Epithelial cell of esophagus (primary cell): ENCODE measurements around the gene EPB41.
A peak's percentile ranks its signal among the peaks of the same experiment; 100 is the strongest.

Experiments
- DNase-seq: peaks from one replicate; pipeline ENCODE4 v3.0.0; 2010; ENCODE audit warnings: low read depth
- H3K4me3 ChIP-seq: 2 replicates; pipeline ENCODE4 v1.5.1; 2011; ENCODE audit warnings: mild to moderate bottlenecking, low read length, control low read depth
- CTCF ChIP-seq: IDR thresholded peaks from 2 replicates; pipeline ENCODE4 v1.5.1; 2011; ENCODE audit warnings: low read depth, mild to moderate bottlenecking, low read length, control low read depth, inconsistent platforms; ENCODE audit not compliant: insufficient read depth; ENCODE audit errors: missing control alignments

The EPB41 gene

GRCh38 chr1:28890836-28891235 is 23.5 kb upstream of the EPB41 start:
- H3K4me3 ChIP-seq: no peak overlapping the region
- TF ChIP-seq CTCF: no peak
- no peak for DNase-seq

- no peak overlapping the region for H3K4me3 ChIP-seq
- DNase-seq: no peak
- TF ChIP-seq CTCF: no peak
Observed at GRCh38 chr1:28891256-28891655, 23.1 kb upstream of the EPB41 start.

- TF ChIP-seq CTCF: peak; percentile 38
- DNase-seq: peak; percentile 27
- no peak overlapping the region for H3K4me3 ChIP-seq
Observed at GRCh38 chr1:28893403-28894102, 20.8 kb upstream of the EPB41 start.

- no peak for DNase-seq
- no peak overlapping the region for H3K4me3 ChIP-seq
- TF ChIP-seq CTCF: no peak
Observed at GRCh38 chr1:28894785-28895184, 19.6 kb upstream of the EPB41 start.

GRCh38 chr1:28895896-28896608 is 18.3 kb upstream of the EPB41 start:
- H3K4me3 ChIP-seq: no peak overlapping the region
- no peak for DNase-seq
- no peak for TF ChIP-seq CTCF

GRCh38 chr1:28896609-28896986 is 17.8 kb upstream of the EPB41 start:
- no peak for TF ChIP-seq CTCF
- no peak overlapping the region for H3K4me3 ChIP-seq
- DNase-seq: no peak

GRCh38 chr1:28897789-28898188 is 16.6 kb upstream of the EPB41 start:
- no peak for DNase-seq
- TF ChIP-seq CTCF: no peak
- H3K4me3 ChIP-seq: no peak overlapping the region
